HG03135 (cell line): ENCODE data around the gene SCT.

Source experiments
- ATAC-seq: cut with Tn5 transposase; IDR thresholded peaks from one replicate; pipeline ENCODE4 v1.9.1; 2021; ENCODE audit warnings: mild to moderate bottlenecking, moderate library complexity; ENCODE audit not compliant: unreplicated experiment

Gene SCT

DNA sequence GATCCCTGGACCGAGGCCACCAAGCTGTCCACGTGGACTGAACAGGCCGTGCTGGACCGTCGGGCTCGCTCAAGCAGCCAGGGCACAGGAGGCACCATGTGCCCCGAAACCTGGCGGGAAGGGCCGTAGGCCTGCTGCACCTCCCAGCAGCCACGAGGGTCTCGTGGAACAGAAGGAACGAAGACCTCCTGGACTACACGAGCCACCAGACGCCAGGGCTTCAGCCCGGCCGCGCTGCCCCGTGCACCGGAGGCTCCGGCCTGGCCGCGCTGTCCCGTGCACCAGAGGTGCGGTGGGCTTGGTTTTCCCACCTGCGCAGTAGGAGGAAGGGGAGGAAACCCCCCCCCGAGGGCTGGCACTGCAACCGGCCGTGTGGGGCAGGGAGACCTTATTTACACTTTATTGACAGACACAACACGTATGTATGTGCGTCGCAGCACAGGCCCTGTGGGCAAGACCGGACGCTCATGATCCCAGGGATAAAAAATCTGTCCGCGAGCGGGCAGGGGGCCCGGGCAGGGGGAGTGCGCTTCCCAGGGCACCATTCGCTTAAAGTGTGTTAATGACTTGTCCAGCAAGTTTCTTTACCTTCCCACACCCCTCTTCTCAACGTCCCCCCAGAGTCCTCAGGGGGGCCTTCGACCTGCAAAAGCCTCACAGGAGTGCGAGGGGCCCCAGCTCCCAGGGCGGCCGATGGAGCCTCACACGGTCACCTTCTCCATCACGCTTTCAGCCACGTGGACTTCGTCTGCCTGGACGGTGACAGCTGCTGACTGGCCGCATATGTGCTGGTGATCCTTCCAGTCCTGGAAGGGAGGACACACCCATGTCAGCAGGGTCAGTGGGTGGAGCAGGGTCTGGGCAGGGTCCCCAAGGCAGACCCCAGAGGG is 17.1 kb upstream of the SCT start:
- no peak for ATAC-seq

DNA sequence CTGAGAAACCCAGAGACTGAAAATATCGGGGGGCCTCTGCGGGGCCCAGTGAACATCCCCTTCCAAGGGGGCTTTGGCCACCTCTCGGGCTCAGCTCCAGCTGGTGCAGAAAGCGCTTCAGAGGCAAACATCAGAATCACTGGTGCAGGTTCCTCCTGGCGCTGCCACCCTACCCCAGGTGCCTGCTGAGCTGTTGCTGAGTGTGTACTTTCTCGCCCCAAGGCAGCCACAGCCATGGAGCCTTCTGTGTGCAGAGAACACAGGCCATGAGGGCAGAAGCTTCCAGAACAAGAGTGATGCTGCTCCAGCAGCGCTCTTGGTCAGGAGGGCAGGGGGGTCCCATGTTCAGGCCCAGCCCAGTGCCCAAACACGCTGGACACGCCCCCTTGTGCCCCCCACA is 16.4 kb upstream of the SCT start:
- no peak for ATAC-seq

DNA sequence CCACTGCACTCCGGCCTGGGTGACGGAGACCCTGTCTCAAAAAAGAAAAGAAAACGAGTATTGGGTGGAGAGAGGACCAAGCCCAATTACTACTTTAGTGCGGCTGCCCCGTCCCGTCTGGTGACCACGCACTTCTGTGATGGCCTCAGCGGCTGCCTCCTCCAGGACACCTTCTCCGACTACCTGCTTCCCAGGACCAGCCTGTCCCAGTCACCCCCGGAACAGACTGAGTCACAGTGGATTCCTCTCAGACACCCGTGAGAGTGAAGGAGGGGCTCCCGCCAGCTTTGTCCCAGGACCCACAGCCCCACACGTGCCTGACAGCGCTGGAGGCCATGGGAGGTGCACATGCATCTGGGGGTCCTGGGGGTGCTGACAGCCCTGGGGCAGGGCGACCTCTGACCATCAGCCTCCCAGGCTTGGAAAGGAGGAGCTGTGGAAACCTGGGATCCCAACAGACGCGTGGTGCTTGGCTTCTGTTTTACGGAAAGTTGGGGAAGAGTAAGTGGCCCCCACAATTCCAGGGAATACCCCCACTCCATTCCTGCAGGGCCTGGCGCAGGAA is 14.9 kb upstream of the SCT start:
- no peak for ATAC-seq

DNA sequence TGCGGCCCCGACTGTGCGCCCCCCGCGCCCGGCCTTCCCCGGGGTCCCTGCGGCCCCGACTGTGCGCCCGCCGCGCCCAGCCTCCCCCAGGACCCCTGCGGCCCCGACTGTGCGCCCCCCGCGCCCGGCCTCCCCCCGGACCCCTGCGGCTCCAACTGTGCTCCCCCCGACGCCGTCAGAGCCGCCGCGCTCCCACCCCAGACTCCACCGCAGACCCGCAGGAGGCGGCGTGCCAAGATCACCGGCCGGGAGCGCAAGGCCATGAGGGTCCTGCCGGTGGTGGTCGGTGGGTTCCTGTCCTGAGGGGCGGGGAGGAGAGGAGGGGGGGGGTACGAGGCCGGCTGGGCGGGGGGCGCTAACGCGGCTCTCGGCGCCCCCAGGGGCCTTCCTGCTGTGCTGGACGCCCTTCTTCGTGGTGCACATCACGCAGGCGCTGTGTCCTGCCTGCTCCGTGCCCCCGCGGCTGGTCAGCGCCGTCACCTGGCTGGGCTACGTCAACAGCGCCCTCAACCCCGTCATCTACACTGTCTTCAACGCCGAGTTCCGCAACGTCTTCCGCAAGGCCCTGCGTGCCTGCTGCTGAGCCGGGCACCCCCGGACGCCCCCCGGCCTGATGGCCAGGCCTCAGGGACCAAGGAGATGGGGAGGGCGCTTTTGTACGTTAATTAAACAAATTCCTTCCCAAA is 13.2 kb upstream of the SCT start:
- no peak for ATAC-seq

DNA sequence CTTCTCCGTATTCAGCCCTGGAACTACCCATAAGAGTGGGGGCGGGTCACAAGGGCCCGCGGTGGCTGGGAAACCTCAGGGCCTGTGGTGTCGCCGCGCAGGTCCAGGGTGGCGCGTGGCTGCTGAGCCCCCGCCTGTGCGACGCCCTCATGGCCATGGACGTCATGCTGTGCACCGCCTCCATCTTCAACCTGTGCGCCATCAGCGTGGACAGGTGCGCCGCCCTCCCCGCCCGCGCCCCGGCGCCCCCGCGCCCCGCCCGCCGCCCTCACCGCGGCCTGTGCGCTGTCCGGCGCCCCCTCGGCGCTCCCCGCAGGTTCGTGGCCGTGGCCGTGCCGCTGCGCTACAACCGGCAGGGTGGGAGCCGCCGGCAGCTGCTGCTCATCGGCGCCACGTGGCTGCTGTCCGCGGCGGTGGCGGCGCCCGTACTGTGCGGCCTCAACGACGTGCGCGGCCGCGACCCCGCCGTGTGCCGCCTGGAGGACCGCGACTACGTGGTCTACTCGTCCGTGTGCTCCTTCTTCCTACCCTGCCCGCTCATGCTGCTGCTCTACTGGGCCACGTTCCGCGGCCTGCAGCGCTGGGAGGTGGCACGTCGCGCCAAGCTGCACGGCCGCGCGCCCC is 12.5 kb upstream of the SCT start:
- ATAC-seq: no peak

DNA sequence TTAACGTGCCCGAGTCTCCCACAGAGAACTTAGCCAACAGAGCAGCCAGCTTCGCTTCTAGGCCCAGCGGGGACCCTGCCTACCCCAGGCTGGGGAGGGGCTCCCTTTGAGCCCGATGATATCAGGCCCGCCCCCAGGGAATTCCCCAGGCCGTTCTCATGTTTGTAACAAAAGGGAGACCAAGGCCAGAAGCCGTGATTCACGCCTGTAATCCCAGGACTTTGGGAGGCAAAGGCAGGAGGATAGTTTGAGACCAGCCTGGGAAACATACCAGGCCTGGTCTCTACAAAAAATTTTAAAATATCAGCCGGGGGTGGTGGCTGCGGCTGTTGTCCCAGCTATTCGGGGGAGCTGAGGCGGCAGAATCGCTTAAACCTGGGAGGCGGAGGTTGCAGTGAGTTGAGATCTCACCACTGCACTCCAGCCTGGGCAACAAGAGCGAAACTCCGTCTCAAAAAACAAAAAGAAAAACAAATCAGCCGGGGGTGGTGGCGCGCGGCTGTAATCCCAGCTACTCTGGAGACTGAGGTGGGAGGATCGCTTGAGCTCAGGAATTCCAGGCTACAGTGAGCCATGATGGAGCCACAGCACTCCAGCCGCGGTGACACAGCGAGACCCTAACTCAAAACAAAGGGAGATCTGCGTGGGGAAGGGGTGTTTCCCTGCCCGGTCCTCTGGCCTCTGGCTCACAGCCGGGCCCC is 11.8 kb upstream of the SCT start:
- ATAC-seq: no peak

DNA sequence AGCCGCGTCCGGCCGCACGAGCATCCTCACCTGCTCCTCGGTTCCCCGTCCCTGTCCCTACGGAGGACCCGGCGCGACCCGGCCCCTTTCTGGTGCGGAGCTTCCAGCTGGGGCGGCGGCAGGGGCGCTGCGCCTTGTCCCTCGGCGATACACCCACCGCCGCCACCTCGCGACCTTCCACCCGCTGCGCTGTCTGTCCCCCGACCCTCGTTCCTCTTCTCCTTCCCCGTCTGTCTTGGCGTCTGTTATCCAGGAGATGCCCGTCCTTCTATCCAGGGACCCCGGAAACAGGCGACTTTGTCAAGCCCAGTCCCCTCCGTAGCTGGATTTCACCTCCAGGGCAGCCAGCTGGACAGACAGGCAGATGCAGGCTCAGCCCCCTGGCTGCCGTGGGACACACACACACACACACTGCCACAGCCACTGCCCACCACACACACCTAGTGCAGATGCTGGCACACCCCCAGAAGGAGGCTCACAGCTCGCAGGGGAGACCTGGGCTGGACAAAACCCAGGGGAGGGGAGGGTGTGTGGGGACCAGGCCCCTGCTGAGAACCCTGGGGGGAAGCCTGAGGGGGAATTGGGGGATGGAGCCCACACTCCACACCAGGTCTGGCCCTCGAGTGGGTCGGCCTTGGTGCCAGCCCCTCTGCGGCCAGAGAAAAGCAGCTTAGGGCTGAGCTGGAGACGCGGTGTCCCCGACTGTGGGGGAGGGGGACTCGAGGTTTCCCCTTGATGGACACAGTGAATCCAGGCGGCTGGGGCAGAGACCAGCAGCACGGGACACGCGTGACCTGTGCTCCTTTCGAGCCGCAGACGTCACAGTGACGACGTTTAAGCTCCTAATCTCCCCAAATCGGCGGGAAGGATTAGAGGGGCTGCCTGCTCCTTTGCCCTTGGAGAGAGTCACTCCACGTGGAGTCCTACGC is 10.9 kb upstream of the SCT start:
- no peak for ATAC-seq

DNA sequence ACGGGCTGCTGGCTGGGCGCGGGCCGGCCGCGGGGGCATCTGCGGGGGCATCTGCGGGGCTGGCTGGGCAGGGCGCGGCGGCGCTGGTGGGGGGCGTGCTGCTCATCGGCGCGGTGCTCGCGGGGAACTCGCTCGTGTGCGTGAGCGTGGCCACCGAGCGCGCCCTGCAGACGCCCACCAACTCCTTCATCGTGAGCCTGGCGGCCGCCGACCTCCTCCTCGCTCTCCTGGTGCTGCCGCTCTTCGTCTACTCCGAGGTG is 10.3 kb upstream of the SCT start:
- ATAC-seq: no peak

DNA sequence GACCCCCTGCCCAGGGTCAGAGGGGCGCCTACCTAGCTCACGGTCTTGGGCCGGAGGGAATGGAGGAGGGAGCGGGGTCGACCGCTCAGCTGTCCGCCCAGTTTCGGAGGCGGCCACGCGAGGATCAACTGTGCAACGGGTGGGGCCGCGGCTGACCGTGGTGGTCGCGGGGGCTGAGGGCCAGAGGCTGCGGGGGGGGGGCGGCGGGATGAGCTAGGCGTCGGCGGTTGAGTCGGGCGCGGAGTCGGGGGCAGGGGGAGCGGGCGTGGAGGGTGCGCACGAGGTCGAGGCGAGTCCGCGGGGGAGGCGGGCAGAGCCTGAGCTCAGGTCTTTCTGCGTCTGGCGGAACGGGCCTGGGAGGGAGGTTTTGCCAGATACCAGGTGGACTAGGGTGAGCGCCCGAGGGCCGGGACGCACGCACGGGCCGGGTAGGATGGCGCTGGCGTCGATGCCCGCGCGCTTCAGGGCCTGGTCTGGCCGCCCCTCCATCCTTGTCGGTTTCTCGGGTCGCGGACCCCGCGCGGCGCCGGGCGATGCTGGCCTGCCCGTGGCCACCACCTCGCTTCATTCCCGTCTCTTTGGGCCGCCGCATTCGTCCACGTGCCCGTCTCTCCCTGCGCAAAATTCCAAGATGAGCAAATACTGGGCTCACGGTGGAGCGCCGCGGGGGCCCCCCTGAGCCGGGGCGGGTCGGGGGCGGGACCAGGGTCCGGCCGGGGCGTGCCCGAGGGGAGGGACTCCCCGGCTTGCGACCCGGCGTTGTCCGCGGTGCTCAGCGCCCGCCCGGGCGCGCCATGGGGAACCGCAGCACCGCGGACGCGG is 9.7 kb upstream of the SCT start, which contains the start of gene DRD4:
Gene DRD4 (plus strand): TSS at position 759 of the 822 bp plus-strand sequence. CDS start 36 bp downstream, at position 795.
- ATAC-seq: no peak

DNA sequence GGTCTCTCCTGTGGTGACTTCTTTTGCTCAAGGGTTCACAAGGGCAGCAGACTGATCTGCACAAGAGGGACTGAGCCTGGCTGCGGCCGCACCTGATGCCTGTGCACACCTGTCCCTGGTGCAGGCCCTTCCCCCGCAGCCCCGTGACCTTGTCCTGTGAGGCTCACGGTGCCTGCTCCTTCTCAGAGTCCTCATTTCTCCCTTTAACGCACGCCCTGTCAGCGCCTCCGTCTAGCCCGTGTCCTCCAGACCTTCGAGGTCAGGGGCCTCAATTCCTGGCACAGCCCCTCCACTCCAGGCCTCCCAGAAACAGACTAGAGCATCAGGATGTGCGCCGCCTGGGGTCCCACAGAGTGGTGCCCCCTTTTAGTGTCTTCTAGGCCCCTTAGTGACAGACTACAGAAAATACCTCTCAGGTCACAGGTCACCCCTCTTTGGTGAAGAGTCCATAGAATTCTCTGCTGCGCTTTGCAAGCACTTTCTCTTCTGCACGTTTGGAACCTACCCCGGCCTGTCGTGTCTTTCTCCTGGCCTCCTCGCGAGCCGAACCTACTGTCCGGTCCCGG is 9.0 kb upstream of the SCT start:
- no peak for ATAC-seq

DNA sequence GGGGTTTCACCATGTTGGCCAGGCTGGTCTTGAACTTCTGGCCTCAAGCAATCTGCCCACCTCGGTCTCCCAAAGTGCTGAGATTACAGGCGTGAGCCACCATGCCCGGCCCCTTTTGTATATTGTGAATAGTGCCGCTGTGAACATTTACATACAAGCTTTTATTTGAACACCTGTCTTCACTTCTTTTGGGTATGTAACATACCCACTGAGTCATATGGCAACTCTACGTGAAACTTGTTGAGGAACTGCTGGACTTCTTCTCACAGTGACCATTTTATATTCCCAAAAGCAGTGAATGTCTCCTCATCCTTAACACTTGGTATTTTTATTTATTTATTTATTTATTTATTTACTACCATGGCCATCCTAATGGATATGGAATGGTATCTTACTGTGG is 3.9 kb upstream of the SCT start:
- no peak for ATAC-seq

DNA sequence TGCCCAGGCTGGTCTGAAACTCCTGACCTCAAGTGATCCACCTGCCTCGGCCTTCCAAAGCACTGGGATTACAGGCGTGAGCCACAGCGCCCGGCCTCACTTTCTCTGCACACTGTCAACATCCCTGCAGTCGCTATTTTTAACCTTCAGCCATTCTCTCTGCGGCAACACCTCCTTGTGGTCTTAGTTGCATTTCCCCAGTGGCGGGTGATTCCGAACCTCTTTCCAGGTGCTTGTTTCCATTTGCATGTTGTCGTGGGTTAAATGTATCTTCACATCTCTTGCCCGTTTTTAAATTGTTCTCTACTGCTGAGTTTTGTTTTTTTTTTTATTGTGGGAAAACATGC is 2.2 kb upstream of the SCT start:
- ATAC-seq: no peak

DNA sequence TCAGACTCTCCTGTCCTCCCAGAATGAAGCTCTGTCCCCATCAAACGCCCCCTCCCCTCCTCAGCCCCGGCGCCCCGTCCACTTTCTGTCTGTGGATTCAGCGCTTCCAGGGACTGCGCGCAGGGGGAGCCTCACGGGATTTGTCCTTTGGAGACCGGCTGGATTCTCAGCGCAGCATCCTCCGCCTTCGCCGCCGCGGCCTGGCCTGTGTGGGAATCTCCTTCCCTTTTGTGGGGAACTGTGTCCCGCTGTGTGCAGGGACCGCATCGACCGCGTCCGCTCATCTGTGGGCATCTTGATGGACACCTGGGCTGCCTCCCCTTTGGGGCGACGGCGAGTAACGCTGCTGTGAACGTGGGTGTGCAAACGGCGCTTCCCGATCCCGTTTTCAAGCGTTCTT is 1.1 kb upstream of the SCT start:
- no peak for ATAC-seq

DNA sequence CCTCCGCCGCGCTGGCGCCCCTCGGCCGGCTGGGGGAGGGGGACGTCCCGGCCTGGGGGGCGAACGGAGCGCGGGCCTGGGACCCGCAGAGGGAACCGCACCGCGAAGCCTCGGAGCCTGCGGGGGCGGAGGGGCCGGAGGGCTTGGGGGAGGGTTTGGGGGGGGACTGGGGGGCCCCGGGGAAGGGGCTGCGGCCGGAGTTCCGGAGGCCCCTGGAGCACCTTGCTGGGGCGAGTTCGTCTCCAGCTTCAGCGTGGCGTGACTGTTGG is 261 bp upstream of the SCT start:
- no peak for ATAC-seq

DNA sequence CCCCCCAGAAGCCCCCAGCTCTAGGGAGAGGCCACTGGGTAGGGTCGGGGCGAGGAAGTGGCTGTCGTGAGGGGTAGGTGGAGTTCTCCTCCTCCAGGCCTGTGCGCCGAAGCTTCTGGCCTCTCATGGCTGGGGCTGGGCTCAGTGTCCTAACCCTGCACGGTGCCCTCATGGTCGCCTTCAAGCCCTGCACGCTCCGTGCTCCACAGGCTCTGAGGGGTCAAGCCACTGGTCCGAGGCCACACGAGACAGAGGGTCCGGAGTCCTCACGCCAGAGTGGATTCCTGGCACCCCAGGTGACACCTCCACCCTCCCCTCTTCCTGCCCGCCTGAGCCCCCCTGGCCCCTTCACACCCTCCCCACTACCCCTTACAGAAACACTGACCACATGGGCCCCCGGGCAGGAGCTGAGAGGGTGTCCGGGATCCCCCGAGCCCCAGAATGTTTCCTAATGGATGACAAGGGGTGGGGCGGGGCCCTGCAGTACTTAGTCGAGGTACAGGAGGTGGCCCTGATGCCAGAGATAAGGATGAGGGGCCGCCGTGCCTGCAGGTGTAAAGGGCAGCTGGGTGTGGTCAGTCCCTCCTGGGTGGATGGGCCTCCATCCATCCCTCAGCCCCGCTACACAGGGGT is 1.2 kb downstream of the SCT start:
- no peak for ATAC-seq

DNA sequence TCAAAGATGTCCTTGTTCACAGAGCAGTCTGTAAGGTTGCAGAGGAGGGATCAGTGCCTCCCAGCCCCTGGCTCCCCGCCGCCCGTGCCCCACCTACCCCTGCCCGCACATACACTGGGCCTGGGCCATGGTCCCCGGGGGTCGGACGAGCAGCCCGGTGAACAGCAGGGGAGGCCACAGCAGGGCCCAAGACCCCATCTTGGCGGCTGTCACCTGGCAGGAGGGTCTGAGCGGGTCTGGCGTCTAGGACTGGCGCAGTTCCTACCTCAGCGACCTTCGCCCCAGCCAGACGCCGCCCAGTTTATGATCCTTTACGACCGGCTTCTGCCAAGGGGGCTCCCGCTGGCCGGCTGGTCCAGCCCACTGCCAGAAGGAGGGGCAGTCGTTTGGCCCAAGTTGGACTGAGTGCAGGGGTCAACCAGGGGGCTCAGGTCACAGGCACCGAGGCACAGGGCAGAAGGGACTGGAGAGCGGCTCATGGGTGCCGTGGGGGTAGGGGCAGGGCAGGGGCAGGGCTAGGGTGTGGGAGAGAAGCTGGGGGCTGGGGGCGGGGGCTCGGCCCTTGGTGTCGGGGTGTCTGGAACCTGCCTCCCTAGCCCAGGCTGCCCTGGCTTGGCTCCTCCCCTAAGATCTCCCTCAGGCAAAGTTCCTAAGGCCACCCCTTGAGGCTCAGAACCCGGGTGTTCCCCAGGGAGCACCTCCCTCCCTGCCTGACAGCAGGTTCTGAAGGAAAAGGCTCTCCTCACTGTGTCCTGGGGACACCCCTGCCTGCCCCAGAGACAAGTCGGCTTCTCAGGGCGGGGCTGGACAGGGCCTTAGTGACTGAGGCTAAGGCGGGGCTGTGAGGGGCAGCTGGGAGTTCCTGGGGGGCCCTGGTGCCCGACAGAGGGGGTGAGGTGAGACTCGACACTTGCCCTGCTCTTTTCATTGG is 2.0 kb downstream of the SCT start, which contains the start of gene CDHR5:
Gene CDHR5 (minus strand): TSS at position 251 of the 931 bp plus-strand sequence. CDS start 53 bp downstream, at position 198.
- no peak for ATAC-seq

DNA sequence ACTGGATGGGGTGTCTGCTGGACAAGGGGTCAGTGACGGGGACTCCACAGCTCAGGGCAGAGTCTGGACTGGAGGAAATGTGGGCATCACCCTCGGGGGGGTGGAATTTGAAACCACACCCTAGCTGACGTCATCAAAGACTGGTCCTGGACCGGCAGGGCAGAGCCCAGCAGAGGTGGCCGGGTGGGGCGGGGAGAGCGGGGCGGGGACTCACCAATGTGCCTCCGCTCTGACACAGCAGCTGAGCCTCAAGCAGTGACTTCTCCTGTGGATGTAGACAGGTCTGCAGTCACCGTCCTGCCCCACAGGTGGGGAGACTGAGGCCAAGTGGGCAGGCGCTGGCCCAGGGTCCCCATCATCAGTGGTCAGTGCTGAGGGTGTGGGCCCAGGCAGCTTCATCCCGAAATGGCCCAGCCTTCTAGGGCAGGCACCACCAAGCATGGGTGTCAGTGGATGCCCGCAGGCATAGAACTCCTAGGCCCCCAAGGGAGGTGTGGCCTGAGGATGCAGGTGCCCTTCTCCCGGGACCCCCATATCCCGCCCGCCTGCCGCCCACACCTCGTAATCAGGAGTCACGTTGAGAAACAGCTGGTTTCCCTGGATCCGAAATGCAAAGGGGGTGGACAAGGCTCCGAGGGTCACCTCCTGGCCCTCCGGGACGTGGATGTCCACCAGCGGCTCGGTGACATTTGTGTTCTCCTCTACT is 2.8 kb downstream of the SCT start:
- ATAC-seq: no peak
